Measurements from ENCODE around the gene CD40.

GRCh38 chr20:46078954-46079353 is 39.2 kb upstream of the CD40 start:
- TF ChIP-seq CTCF (IDR thresholded peaks at IDR 0.05): no peak
- TF ChIP-seq POLR2A (IDR thresholded peaks at IDR 0.05): no peak
